DOHH2 (cell line): ENCODE results near the gene PEA15.

Experiments
- H3F3A ChIP-seq: fragments of 200-600 bp; sonication (generic), shearing (Covaris generic); 2 replicates; pipeline ENCODE4 v1.6.0; 2016; ENCODE audit warnings: antibody characterized with exemption, mild to moderate bottlenecking; ENCODE audit not compliant: control insufficient read depth, insufficient read depth
- H3K27ac ChIP-seq: fragments of 200-600 bp; sonication (generic); 2 replicates; pipeline ENCODE4 v1.5.1; 2014; ENCODE audit warnings: low read depth, mild to moderate bottlenecking, low read length, moderate library complexity
- H3K27me3 ChIP-seq: fragments of 200-600 bp; sonication (generic); 2 replicates; pipeline ENCODE4 v1.6.1; 2014; ENCODE audit warnings: mild to moderate bottlenecking, low read length, mixed read lengths; ENCODE audit not compliant: control insufficient read depth
- H3K36me3 ChIP-seq: fragments of 200-600 bp; sonication (generic); 2 replicates; pipeline ENCODE4 v1.6.1; 2014; ENCODE audit warnings: mild to moderate bottlenecking, low read length, moderate library complexity, mixed read lengths; ENCODE audit not compliant: control insufficient read depth
- H3K4me1 ChIP-seq: fragments of 200-600 bp; sonication (generic); 2 replicates; pipeline ENCODE4 v1.6.1; 2014; ENCODE audit warnings: mild to moderate bottlenecking, low read length, mixed read lengths; ENCODE audit not compliant: control insufficient read depth
- H3K4me2 ChIP-seq: fragments of 200-600 bp; sonication (generic); 2 replicates; pipeline ENCODE4 v1.6.0; 2014; ENCODE audit warnings: mild to moderate bottlenecking, low read length, moderate library complexity
- H3K4me3 ChIP-seq: fragments of 200-600 bp; sonication (generic); 2 replicates; pipeline ENCODE4 v1.5.1; 2014; ENCODE audit warnings: mild to moderate bottlenecking, low read length, mixed read lengths
- H3K79me2 ChIP-seq: fragments of 200-600 bp; sonication (generic); 2 replicates; pipeline ENCODE4 v1.6.1; 2014; ENCODE audit warnings: mild to moderate bottlenecking, low read length, mixed read lengths; ENCODE audit not compliant: control insufficient read depth
- H3K9me2 ChIP-seq: fragments of 200-600 bp; sonication (generic); replicated peaks from 2 replicates; pipeline ENCODE4 v1.6.1; 2014; ENCODE audit warnings: mild to moderate bottlenecking, low read length, mixed read lengths; ENCODE audit not compliant: control insufficient read depth
- H3K9me3 ChIP-seq: fragments of 200-600 bp; sonication (generic); 2 replicates; pipeline ENCODE4 v1.6.1; 2014; ENCODE audit warnings: antibody characterized with exemption, low read length, mixed read lengths; ENCODE audit not compliant: control insufficient read depth, insufficient read depth
- H4K20me1 ChIP-seq: fragments of 200-600 bp; sonication (generic); 2 replicates; pipeline ENCODE4 v1.6.0; 2014; ENCODE audit warnings: low read depth, mild to moderate bottlenecking, antibody characterized with exemption, low read length, moderate library complexity; ENCODE audit not compliant: control insufficient read depth, insufficient read depth
- CTCF ChIP-seq: fragments of 200-600 bp; sonication (generic); IDR thresholded peaks from one replicate; pipeline ENCODE4 v1.5.1; 2014; ENCODE audit warnings: antibody characterized with exemption, mild to moderate bottlenecking, low read depth, low read length; ENCODE audit not compliant: poor library complexity, severe bottlenecking
- EZH2phosphoT487 ChIP-seq: fragments of 200-600 bp; sonication (generic); IDR thresholded peaks from 2 replicates; pipeline ENCODE4 v1.6.1; 2017; ENCODE audit warnings: borderline replicate concordance, mild to moderate bottlenecking, antibody characterized with exemption, low read length, moderate library complexity, mixed read lengths

Gene PEA15

DNA sequence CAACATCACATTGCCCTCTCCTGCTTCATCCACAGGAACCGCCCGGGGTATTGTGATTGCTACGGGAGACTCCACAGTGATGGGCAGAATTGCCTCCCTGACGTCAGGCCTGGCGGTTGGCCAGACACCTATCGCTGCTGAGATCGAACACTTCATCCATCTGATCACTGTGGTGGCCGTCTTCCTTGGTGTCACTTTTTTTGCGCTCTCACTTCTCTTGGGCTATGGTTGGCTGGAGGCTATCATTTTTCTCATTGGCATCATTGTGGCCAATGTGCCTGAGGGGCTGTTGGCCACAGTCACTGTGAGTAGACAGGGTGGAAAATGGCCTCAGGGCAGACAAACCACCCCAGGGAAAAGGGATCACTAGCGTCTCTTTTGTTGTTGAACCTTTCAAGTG lies 41.1 kb upstream of the PEA15 start:
- no peaks in the 10 kb centered on the region for H3K79me2 ChIP-seq
- H3K4me3 ChIP-seq: no peak overlapping the region
- H4K20me1 ChIP-seq: no peaks in the 10 kb centered on the region
- H3K27me3 ChIP-seq: peaks cover 17% of the 10 kb centered on the region; the same call in 1 of the 2 replicates
- no peaks in the 10 kb centered on the region for H3K9me3 ChIP-seq
- H3K4me1 ChIP-seq: peaks cover under 1% of the 10 kb centered on the region; the same call in 1 of the 2 replicates
- H3K36me3 ChIP-seq: no peaks in the 10 kb centered on the region
- 0 out of 2 replicates have a peak, but pooled peaks cover under 1% of the 10 kb centered on the region for H3F3A ChIP-seq
- H3K4me2 ChIP-seq: no peak overlapping the region
- no peaks in the 10 kb centered on the region for H3K9me2 ChIP-seq
- no peak overlapping the region for H3K27ac ChIP-seq
- TF ChIP-seq EZH2phosphoT487: no peak
- no peak for TF ChIP-seq CTCF

- TF ChIP-seq EZH2phosphoT487 (no peak), CTCF (no peak)
- Histone ChIP-seq H3K4me3 (no peak overlapping the region), H3K27ac (no peak overlapping the region), H3K79me2 (no peaks in the 10 kb centered on the region), H3F3A (0 out of 2 replicates have a peak, but pooled peaks cover 2% of the 10 kb centered on the region), H3K4me2 (no peak overlapping the region), H3K4me1 (peaks cover 12% of the 10 kb centered on the region), H3K27me3 (peaks cover 13% of the 10 kb centered on the region; the same call in 1 of the 2 replicates), H3K9me2 (no peaks in the 10 kb centered on the region), H3K9me3 (no peaks in the 10 kb centered on the region), H4K20me1 (no peaks in the 10 kb centered on the region), H3K36me3 (no peaks in the 10 kb centered on the region)
Measured at GRCh38 chr1:160166166-160166868, 38.9 kb upstream of the PEA15 start.

DNA sequence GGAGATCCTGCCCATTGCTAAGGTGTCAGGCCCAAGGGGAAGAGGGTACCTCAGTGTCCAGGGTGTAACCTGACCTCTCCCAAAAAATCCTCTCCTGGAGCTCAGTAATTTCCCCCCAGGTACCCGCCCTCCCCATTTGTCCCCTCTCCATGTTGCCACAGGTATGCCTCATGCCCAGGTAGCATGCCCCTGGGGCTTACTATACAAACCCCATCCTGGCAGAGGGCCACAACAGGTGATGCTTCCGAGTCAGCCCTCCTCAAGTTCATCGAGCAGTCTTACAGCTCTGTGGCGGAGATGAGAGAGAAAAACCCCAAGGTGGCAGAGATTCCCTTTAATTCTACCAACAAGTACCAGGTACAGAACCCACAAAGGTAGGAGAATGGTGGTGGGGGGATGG lies 38.1 kb upstream of the PEA15 start:
- H3K79me2 ChIP-seq: no peaks in the 10 kb centered on the region
- H3K4me1 ChIP-seq: peaks cover 12% of the 10 kb centered on the region
- TF ChIP-seq EZH2phosphoT487 (no peak), CTCF (no peak)
- H3K4me3 ChIP-seq: no peak overlapping the region
- H3F3A ChIP-seq: 0 out of 2 replicates have a peak, but pooled peaks cover 2% of the 10 kb centered on the region
- peaks cover 14% of the 10 kb centered on the region; the same call in 1 of the 2 replicates for H3K27me3 ChIP-seq
- H3K4me2 ChIP-seq: no peak overlapping the region
- no peaks in the 10 kb centered on the region for H3K9me2 ChIP-seq
- no peaks in the 10 kb centered on the region for H4K20me1 ChIP-seq
- no peaks in the 10 kb centered on the region for H3K9me3 ChIP-seq
- H3K36me3 ChIP-seq: no peaks in the 10 kb centered on the region
- no peak overlapping the region for H3K27ac ChIP-seq
